Kasumi-1 (cell line): ENCODE results near the gene DISP3.

Source experiments
- DNase-seq, 2 experiments: peaks; one replicate each; lab custom pipeline; 2025; lab: John Stamatoyannopoulos, UW

Gene DISP3, protein sequence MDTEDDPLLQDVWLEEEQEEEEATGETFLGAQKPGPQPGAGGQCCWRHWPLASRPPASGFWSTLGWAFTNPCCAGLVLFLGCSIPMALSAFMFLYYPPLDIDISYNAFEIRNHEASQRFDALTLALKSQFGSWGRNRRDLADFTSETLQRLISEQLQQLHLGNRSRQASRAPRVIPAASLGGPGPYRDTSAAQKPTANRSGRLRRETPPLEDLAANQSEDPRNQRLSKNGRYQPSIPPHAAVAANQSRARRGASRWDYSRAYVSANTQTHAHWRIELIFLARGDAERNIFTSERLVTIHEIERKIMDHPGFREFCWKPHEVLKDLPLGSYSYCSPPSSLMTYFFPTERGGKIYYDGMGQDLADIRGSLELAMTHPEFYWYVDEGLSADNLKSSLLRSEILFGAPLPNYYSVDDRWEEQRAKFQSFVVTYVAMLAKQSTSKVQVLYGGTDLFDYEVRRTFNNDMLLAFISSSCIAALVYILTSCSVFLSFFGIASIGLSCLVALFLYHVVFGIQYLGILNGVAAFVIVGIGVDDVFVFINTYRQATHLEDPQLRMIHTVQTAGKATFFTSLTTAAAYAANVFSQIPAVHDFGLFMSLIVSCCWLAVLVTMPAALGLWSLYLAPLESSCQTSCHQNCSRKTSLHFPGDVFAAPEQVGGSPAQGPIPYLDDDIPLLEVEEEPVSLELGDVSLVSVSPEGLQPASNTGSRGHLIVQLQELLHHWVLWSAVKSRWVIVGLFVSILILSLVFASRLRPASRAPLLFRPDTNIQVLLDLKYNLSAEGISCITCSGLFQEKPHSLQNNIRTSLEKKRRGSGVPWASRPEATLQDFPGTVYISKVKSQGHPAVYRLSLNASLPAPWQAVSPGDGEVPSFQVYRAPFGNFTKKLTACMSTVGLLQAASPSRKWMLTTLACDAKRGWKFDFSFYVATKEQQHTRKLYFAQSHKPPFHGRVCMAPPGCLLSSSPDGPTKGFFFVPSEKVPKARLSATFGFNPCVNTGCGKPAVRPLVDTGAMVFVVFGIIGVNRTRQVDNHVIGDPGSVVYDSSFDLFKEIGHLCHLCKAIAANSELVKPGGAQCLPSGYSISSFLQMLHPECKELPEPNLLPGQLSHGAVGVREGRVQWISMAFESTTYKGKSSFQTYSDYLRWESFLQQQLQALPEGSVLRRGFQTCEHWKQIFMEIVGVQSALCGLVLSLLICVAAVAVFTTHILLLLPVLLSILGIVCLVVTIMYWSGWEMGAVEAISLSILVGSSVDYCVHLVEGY (N-terminal part only)

DNA sequence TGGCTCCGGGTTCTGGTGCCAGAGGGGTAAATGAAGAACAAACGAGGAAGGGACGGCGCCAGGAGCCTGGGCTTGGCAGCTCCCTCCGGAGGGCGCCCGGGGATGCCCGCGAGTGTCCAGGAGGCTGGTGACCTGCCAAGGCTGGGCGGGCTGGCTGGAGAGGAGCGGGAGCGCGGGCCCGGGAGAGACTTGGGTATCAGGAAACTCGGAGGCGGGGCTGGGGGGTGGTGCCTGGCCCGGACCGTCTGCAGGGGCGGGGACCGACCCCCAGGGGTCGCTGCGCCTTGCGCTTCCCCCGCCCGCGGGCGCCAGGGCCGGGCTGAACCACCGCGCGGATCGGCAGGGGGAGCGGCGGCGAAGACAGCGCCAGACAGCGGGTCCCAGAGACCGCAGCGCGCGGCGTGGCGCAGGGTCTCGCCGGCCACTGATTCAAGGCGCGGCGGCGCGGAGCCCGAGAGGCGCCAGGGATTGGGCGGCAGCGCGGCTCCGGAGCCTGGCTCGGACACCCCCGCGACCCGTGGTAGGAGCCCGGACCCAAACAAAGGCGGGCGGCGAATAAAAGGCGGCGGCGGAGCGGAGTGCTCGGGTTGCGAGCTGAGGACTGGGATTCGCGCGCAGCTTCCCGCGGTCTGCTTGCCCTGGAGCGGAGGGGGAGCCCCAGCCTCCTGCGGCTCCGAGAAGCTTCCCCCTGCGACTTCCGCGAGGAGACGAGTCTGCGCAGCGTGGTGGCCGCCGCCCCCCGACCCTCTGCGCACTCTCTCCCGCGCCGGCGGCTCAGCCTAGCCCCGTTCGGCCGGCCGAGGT, at the start of gene DISP3:
TSS of gene DISP3 (plus strand) at position 585 of the 804 bp plus-strand sequence. CDS start 21,838 bp downstream, outside the sequence.
- DNase-seq, result peak; percentile 86 to 91

DNA sequence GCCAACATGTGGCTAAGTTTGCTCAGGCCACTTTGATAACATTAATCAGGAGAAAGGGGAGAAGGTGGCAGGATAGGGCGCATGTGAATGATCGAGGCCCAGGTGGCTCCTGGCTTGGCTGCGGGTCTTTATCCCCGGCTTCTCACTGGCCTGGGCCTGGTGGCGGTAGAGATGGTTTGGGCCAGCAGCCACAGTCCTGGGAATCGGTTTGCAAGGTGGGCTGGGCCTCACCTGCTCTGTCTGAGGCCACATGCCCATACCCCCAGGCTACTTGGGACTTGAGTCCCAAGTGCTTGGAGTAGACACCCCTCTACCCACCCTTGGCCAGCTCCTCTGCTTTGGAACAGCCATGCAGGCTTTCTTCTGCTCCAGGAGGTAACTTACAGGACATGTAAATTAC, 49.7 kb upstream of the DISP3 start:
- DNase-seq, result no peak

DNA sequence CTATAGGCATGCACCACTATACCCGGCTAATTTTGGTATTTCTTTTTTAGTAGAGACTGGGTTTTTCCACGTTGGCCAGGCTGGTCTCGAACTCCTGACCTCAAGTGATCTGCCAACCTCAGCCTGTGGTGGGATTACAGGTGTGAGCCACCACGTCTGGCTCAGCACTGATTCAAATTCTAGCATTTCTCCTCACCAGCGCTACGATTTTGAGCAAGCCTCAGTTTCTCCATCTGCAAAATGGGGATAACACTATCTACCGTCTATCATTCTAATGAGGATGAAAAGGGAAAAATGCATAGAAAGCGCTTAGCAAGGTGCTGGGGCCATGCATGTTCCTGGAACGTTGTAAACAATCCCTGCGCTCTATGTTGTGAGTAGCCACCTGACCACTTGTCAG, 49.0 kb upstream of the DISP3 start:
- no peak for DNase-seq

DNA sequence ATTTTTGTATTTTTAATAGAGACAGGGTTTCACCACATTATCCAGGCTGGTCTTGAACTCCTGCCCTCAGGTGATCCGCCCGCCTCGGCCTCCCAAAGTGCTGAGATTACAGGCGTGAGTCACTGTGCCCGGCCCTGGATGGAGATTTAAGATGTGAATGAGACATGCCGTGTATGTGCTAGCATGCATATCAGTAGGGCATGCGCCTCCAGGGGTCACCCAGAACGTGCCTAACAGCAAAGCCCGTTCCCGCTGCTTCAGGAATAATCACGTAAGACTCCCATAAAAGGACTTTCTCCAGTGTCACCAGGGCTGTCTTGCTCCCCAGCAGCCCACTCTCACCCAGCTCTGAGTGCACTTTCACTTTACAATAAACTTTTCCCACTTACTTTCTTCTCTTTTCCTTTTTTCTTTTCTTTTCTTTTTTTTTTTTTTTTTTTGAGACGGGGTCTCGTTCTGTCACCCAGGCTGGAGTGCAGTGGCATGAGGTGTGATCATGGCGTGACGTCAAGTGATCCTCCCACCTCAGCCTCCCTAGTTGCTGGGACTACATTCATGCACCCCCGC, 46.9 kb upstream of the DISP3 start:
- no peak for DNase-seq

DNA sequence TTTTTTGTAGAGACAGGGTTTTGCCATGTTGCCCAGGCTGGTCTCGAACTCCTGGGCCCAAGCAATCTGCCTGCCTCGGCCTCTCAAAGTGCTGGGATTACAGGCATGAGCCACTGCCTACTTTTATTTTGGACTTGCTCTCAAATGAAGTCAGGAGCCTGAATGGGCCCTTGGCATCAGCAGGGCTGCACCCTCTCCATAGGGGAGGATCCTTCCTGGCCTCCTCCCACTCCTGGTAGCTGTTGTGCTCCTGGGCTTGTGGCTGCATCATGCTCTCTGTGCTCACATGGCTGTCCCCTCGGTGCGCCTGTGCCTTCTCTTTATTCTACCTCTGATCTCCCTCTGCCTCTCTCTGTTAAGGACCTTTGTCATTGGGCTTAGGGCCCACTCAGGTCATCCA, 46.4 kb upstream of the DISP3 start:
- no peak for DNase-seq

DNA sequence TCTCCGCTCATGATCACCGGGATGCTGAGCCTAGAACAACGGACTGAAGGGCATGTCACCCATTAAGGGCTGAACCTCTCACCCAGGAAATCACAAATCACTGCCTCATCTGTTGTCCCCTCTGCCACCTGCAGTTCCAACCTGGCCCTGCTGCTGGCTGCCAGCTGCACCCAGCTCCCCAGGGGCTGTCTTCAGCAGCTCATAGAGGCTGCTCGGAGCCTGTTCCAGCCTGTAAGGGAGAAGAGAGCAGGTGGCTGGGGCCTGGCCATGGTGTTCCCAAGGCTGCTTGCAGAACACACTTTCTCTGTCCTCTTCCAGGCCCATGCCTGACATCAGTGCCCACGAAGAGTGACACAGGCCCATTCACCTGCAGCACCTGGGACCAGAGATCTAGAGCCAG, 44.5 kb upstream of the DISP3 start:
- DNase-seq, result no peak

DNA sequence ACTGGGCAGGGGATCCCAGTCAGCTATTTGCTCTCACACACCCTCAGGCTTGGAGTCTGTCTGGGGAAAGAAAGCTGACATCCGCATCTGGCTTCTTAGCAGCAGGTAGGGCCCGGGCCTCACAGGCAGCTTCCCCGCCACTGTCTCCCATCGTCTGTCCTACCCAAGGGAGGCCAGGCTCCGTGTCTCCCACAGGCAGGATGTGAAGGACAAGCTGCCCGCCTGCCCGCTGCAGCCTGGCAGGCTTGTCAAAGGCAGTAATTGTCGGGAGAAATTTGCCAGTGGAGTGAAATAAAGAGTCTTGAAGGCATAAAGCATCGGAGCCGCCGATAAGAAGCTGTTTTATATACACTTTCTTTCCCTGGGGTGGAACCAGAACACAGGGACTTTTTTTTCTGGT, 44.0 kb upstream of the DISP3 start:
- no peak for DNase-seq

DNA sequence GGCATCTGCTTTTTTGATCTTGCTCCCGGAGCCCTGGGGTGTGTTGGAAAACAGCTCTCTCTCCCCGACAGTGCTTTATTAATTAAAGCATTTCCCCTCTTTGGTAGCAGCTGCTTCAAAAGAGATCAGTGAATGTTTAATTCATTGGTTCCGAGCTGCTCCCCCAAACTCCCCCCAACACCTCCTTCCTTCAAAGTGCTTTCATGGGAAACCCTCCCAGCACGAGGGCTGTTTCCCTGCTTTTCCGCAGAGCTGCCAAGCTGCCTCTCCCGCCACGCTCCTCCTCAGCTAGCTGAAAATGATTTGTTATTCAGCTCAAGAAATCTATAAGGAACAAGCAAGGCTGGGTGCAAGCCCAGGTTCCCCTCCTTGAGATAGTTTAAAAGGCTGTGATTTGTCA, 40.0 kb upstream of the DISP3 start:
- DNase-seq, result no peak

DNA sequence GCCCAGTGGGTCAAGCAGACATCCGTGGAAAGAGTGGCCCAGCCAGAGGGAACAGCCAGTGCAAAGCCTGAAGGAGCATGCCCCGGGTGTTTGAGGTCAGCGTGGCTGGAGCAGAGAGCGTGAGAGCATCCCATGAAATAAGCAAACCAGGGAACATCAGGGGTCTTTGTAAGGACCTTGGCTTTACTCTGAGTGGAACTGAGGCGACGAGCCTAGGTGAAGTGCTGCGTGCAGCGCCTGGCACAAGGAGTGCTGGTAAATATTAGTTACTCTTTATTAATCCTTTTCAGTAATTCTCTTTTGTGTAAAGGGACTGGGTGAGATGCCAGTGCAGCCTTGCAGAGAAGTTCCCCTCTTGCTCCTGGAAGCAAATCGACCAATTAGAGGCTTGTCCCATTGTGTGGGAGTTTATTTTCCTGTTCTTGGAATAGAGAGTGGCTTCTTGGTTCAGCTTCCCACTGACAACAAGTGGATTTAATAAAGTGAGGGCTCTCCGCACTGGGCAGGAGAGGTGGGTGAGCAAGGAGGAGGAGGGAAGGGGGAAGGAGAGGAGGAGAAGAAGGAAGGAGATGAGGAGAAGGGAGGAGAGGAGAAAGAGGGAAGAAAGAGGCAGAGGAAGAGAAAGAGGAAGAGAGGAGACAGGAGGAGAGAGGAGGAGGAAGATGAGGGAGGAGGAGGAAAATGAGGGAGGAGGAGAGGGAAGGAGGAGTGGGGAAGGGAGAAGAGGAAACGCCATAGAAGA, 37.6 kb upstream of the DISP3 start:
- no peak for DNase-seq

DNA sequence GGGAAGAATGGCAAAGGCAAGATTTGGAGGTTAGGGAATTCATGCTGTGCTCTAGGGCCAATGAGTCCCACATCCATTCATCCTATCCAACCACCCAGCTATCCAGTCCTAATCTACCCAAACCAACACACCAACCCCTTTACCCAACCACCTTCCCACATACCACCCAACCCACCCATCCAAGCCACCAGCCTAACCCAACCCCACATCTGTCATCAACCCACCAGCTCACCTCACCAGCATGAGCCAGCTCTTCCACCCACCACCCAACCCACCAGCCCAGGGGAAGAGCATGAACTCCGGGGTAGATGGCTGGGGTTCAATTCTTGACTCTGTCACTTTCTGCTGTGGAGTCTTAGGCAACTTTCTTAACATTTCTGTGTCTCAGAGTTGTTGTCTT, 35.9 kb upstream of the DISP3 start:
- no peak for DNase-seq

DNA sequence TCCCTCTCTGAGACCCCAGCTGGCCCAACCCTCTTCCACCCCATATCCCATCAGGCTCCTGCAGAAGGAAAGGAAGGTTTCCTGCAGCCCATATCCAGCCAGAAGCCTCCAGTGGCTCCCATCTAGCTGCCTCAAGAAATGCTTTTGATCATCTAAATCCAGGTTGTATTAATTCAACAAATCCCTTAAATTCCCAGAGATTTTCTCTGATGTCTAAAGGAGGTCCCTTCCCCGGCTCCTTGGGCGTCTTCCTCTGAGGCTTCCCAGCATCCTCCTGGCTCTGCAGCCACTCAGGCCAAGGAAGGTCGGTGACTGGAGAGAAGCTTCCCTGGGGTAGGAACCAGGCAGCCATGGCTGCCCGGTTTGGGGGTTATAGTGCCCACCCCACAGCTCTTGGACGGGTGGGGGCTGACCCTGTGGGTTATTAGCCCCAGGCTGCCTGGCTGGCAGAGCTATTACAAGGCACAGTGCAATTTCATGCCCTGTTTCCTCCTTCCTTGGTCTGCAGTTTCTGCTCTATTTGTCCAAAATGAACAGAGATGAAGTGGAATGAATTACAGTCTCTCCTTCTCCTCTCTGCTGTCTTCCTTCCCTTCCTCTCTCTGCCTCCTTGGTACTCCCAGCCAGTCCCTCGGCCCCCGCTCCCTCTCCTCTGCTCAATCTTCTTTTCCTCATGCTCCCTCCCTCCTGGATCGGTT, 34.8 kb upstream of the DISP3 start:
- no peak for DNase-seq

DNA sequence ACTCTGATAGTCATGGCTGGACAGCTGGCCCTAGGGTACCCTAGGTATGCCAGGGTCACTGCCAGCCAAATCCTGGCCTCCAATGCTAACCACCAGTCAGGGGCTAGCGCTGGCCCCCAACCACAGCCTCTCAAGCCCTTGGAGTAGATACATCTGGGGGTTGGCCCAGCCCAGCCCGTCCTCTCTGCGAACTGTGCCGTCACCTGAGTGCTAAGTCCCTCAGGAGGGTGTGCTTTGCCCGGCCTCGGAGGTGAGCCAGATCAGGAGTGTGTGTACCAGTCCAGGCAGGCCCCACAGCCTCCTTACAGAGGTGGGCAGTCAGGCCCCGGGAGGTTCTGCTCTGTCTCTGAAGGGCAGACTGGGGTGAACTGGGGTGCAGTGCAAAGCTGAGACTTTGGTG, 34.0 kb upstream of the DISP3 start:
- no peak for DNase-seq

DNA sequence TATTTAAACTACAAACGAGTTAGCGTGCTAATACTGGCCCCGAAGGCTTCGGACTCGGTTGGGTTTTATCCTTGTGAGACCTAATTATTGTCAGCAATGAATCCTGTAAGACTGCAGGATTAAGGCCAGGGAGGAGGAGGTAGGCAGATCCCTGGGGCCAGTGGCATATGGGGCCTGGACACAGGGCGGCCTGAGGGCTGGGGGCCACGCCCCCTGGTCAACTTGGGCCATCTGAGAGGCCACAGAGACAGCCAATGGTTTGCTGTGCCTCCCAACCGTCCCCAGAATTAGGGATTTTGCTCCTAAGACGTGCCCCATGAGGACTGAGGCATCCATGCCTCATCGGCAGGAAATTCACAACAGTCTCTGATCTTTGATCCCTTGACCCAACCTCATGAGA, 31.1 kb upstream of the DISP3 start:
- DNase-seq, result no peak

DNA sequence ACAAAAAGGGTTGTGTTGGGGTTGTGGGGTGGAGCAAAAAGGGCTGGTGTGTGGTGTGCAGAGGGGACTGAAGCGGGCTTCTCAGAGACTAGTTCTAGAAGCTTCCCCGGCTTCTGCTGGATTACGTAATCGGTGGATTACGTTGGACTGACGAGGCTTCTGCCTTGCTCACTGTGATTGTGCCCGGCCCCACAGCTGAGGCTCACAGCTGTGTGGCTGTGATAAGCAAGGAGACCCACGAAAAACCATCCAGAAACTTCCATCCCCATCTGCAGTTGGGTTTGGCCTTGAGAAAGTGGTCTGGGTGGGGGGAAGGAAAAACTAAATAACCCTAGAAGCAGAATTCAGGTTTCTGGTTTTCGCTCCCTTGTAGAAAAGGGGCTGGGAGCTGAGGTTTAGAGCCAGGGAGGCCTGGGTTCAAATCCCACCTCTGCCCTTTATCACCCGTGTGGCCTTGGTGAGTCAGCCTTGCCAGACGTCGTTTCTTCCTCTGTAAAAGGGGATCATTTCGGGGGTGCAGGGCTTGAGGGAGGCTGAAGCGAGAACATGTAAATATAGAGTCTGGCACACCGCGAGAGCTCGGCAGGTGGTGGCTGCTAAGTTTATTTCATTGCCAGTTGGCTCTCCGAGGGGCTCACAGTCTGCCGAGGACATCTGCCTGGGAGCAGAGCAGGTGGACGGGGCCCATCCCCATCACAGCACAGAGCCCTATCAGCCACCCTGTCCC, 30.4 kb upstream of the DISP3 start:
- no peak for DNase-seq

DNA sequence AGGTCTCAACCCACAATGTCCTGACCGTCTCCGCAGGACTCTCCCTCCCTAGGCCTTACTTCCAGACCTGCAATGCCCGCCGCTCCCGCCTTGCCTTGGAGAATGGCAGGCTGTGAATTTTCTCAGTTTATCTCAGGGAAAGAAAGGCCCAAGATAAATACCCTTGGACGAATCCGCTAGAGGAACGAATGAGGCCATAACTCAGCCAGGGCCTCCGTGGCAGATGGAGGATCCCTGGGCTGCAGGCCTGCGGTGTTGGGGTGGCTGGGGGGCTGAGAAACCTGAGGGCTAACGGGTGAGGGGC, 29.9 kb upstream of the DISP3 start:
- no peak for DNase-seq

DNA sequence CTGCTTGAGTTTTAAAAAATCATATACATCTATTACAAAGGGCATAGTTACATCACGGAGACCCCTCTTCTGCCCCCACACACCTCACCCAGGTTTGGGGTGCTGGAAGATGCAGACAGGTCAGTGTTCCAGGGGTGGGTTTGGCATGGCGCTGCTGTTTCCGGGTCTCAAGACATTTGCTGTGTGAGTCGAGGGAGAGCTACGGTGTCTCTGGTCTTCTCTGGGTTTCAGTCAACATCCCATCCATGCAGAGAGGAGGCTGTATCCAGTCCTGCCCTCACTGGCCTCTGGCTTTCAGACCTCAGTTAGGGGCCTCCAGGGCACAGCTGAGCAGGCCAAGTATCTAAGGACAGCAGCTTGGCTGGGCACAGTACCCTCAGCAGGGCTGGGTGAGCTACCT, 28.6 kb upstream of the DISP3 start:
- DNase-seq, result no peak

DNA sequence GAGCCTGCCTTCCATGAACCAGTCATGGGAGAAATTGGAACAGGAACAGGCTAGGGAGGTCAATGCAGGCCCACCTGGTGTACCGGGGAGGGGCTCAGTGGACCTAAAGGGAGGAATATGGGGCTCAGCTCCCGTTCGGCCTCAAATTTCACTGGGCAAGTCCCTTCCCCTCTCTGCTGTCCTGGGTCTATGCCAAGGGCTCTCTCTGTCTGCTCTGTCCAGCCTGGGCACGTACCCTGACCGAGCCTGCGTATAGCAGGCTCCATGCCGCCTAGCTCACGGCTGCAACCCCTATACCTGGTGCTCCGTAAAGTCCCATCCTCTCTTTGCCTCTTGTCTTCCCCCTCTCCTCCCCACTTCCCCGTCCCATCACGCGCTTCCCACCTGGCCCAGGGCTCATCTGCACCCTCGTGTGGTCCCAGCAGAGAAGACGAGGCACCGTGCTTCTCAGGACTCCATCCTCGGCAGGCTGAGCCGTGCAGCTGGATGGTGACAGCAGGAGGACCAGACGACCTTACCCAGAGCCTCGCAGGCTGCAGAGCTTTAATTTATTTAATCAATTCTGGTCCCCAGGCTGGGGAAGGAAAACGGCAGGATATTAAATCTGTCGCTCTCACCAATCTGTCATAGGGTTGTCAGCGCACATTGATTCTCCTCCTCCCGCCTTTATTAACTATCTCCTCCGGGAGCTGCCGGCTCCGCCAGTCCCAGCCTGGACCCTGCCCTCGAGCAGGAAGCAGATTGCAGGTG, 25.0 kb upstream of the DISP3 start:
- no peak for DNase-seq

DNA sequence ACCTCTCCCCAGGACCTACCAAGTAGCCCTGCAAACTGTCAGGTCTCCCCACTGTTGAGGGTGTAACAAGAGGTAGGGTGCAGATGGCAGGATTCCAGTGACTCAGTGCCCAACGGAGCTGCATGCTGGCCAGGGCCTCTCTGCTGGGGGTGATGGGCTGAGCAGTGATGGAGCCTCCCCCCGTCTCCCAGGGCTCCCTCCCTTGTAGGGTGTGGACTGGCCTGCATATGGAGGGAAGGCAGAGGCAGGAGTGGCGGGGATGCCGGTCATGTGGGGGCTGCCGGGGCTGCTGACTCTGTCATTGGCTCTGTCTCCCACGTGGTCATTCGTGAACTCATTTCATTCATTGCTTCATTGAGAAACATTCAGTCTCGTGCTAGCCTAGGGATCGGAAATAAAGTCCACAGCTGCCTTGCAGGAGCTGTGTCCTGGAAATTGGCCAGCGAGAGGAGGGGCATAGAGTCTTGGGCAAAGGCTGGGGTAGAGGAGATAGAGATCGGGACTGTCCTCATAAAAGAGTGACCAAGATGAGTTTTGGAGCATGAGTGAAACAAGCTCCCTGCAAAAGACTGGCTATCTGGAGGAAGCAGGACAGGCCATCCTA, 22.9 kb upstream of the DISP3 start:
- no peak for DNase-seq
